ENCODE results near the gene ASTN2. TPM values are rescaled to one million over a fixed set of nuclear protein-coding genes. Genes with fewer than 3 reads are reported as not detected.

ASTN2 gene
- total and polyA plus RNA-seq, 7 experiments from 2014 or later, result 2.2 to 5.3 (median 4.0) TPM

GRCh38 chr9:117354244-117354847, 60.5 kb downstream of the ASTN2 start:
- POLR2A ChIA-PET, result no interaction called here
- Histone ChIP-seq H3K27me3 (ENCODE audit: control insufficient read depth in 2 of 2, insufficient read depth in 2 of 2, low read length in 2 of 2) (no peaks in the 10 kb centered on the region), H3K9me3 (ENCODE audit: control insufficient read depth in 2 of 3, low read length in 3 of 3) (no peaks in the 10 kb centered on the region), H3K27ac (ENCODE audit: low read depth, low read length) (no peak overlapping the region), H3K36me3 (ENCODE audit: control insufficient read depth in 2 of 3, insufficient read depth in 3 of 3, low read length in 3 of 3) (no peaks in the 10 kb centered on the region), H3K4me3 (ENCODE audit: low read length) (no peak overlapping the region), H3K4me1 (ENCODE audit: control insufficient read depth in 2 of 2, insufficient read depth in 2 of 2, low read length in 2 of 2) (no peaks in the 10 kb centered on the region)
- Mint-ChIP-seq H3K27me3 (no peaks in the 10 kb centered on the region), H3K27ac (no peak overlapping the region), H3K36me3 (no peaks in the 10 kb centered on the region), H3K4me3 (no peak overlapping the region), H3K9me3 (peaks cover 0 to 16% (median 2%) of the 10 kb centered on the region in 11 donors), H3K4me1 (no peaks in the 10 kb centered on the region)
- ATAC-seq (no peak), DNase-seq (no peak)
- CTCF ChIA-PET, result no interaction called here
- intact Hi-C loops (cut with micrococcal nuclease), result no loop called here

DNA sequence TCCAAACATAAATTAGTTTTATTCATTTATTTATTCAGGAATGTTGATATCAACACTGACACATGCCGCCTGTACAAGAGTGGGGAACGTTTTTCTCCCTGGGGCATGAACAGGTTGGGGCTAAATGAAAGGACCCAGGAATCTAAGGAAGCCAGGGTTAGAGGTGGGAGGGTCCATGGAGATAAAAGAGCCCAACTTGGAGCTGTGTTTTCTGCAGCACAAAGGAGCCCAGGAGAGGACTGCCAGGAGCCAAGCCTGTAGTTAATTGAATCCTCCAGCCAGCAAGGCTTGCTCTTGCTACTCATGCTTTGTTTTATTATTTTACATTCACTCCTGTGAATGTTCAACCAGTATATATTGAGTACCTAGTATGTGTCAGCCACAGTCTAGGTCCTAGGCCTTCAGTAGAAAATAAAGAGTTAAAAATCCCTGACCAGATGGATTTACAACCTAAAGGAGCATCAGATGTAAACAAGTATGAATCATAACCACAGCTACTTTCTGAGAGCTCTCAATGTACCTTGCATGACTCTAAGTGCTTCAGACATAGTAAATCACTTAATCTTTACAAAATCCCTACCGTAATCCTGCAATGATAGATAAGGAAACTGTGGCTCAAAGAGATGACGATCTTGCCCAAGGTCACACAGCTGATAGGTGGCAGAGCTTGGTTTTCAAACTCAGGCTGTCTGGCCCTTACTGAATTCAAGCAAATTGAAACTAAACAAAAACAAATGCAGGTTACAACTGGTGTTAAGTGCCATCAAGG, 69.8 kb downstream of the ASTN2 start:
- intact Hi-C loops (cut with micrococcal nuclease), result no loop called here
- Mint-ChIP-seq H3K4me3 (no peak overlapping the region), H3K4me1 (no peaks in the 10 kb centered on the region), H3K36me3 (no peaks in the 10 kb centered on the region), H3K27ac (no peak overlapping the region), H3K27me3 (no peaks in the 10 kb centered on the region), H3K9me3 (peaks cover 0 to 5% (median 0%) of the 10 kb centered on the region in 11 donors)
- ATAC-seq, result no peak
- DNase-seq, result no peak
- H3K27me3 ChIP-seq (ENCODE audit: control insufficient read depth in 2 of 2, insufficient read depth in 2 of 2, low read length in 2 of 2), result no peaks in the 10 kb centered on the region
- ChIA-PET CTCF (no interaction called here), POLR2A (no interaction called here)
- H3K27ac ChIP-seq (ENCODE audit: low read depth, low read length), result no peak overlapping the region
- H3K9me3 ChIP-seq (ENCODE audit: control insufficient read depth in 2 of 3, low read length in 3 of 3), result no peaks in the 10 kb centered on the region
- H3K36me3 ChIP-seq (ENCODE audit: control insufficient read depth in 2 of 3, insufficient read depth in 3 of 3, low read length in 3 of 3), result no peaks in the 10 kb centered on the region
- H3K4me3 ChIP-seq (ENCODE audit: low read length), result no peak overlapping the region
- H3K4me1 ChIP-seq (ENCODE audit: control insufficient read depth in 2 of 2, insufficient read depth in 2 of 2, low read length in 2 of 2), result no peaks in the 10 kb centered on the region

DNA sequence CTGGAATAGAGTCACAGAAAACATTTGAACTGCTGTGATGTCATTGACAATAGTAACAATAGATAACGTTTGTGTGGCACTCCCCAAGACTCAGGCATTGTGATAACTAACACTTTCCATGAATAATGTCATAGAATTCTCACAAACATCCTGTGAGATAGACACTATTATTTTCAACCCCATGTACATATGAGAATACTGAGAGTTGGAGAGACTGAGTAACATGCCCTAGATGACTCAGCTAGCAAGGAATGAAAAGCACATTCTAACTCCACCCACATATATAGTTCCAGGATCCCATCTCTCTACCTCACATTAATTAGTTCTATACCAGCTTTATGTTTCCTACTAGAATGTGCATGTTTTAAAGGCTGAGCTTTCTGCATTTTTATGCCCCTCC, 71.4 kb downstream of the ASTN2 start:
- H3K36me3 Mint-ChIP-seq, result no peaks in the 10 kb centered on the region
- ATAC-seq, result no peak

GRCh38 chr9:117341151-117341550, 73.7 kb downstream of the ASTN2 start:
- peaks cover 0 to 10% (median 3%) of the 10 kb centered on the region in 11 donors for H3K9me3 Mint-ChIP-seq
- no peaks in the 10 kb centered on the region for H3K36me3 Mint-ChIP-seq
- no peaks in the 10 kb centered on the region for H3K4me1 ChIP-seq (ENCODE audit: control insufficient read depth in 2 of 2, insufficient read depth in 2 of 2, low read length in 2 of 2)
- H3K4me1 Mint-ChIP-seq, result no peaks in the 10 kb centered on the region
- DNase-seq (no peak), ATAC-seq (no peak)
- H3K27me3 Mint-ChIP-seq, result peaks cover 0 to 6% (median 0%) of the 10 kb centered on the region in 5 donors
- no peaks in the 10 kb centered on the region for H3K36me3 ChIP-seq (ENCODE audit: control insufficient read depth in 2 of 3, insufficient read depth in 3 of 3, low read length in 3 of 3)
- no peak overlapping the region for H3K27ac ChIP-seq (ENCODE audit: low read depth, low read length)
- ChIA-PET CTCF (no interaction called here), POLR2A (no interaction called here)
- H3K4me3 Mint-ChIP-seq, result no peak overlapping the region
- no peak overlapping the region for H3K4me3 ChIP-seq (ENCODE audit: low read length)
- H3K27me3 ChIP-seq (ENCODE audit: control insufficient read depth in 2 of 2, insufficient read depth in 2 of 2, low read length in 2 of 2), result no peaks in the 10 kb centered on the region
- intact Hi-C loops (cut with micrococcal nuclease), result no loop called here
- H3K9me3 ChIP-seq (ENCODE audit: control insufficient read depth in 2 of 3, low read length in 3 of 3), result no peaks in the 10 kb centered on the region
- H3K27ac Mint-ChIP-seq, result no peak overlapping the region

More for the DNA sequence above, 71.4 kb downstream of the ASTN2 start:
- intact Hi-C loops (cut with micrococcal nuclease), result no loop called here
- Histone ChIP-seq H3K27ac (ENCODE audit: low read depth, low read length) (no peak overlapping the region), H3K4me3 (ENCODE audit: low read length) (no peak overlapping the region), H3K9me3 (ENCODE audit: control insufficient read depth in 2 of 3, low read length in 3 of 3) (no peaks in the 10 kb centered on the region), H3K27me3 (ENCODE audit: control insufficient read depth in 2 of 2, insufficient read depth in 2 of 2, low read length in 2 of 2) (no peaks in the 10 kb centered on the region), H3K4me1 (ENCODE audit: control insufficient read depth in 2 of 2, insufficient read depth in 2 of 2, low read length in 2 of 2) (no peaks in the 10 kb centered on the region), H3K36me3 (ENCODE audit: control insufficient read depth in 2 of 3, insufficient read depth in 3 of 3, low read length in 3 of 3) (no peaks in the 10 kb centered on the region)
- no peak overlapping the region for H3K4me3 Mint-ChIP-seq
- H3K27me3 Mint-ChIP-seq, result peaks cover 0 to 6% (median 0%) of the 10 kb centered on the region in 5 donors
- no peaks in the 10 kb centered on the region for H3K4me1 Mint-ChIP-seq
- POLR2A ChIA-PET, result no interaction called here
- H3K27ac Mint-ChIP-seq, result no peak overlapping the region
- DNase-seq, result no peak
- peaks cover 0 to 8% (median 2%) of the 10 kb centered on the region in 11 donors for H3K9me3 Mint-ChIP-seq
- CTCF ChIA-PET, result no interaction called here

DNA sequence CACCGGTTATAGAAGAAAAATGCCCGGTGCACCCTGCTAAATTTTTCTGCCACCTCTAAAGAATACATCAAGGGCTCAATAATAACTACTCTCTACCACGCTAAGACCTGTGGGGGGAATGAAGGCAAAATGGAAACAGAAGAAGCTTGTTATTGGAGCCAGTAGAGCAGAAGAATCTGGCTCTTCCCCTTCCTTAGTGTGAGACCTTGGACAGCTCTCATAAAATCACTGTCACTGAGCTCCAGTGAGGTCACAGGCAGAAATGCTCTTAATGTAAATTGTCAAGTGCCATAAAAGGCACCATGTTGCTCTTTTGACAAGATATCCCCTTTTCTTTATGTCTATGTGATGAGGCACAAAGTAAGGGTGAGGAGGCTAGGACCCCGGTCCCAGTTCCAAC, 74.4 kb downstream of the ASTN2 start:
- intact Hi-C loops (cut with micrococcal nuclease), result no loop called here
- CTCF ChIA-PET, result no interaction called here
- Mint-ChIP-seq H3K27ac (no peak overlapping the region), H3K27me3 (peaks cover 0 to 6% (median 0%) of the 10 kb centered on the region in 5 donors), H3K9me3 (peaks cover 0 to 8% (median 3%) of the 10 kb centered on the region in 11 donors), H3K36me3 (no peaks in the 10 kb centered on the region), H3K4me3 (no peak overlapping the region), H3K4me1 (no peaks in the 10 kb centered on the region)
- no peaks in the 10 kb centered on the region for H3K9me3 ChIP-seq (ENCODE audit: control insufficient read depth in 2 of 3, low read length in 3 of 3)
- H3K4me3 ChIP-seq (ENCODE audit: low read length), result no peak overlapping the region
- H3K4me1 ChIP-seq (ENCODE audit: control insufficient read depth in 2 of 2, insufficient read depth in 2 of 2, low read length in 2 of 2), result no peaks in the 10 kb centered on the region
- no peaks in the 10 kb centered on the region for H3K27me3 ChIP-seq (ENCODE audit: control insufficient read depth in 2 of 2, insufficient read depth in 2 of 2, low read length in 2 of 2)
- DNase-seq, result no peak
- POLR2A ChIA-PET, result no interaction called here
- ATAC-seq, result no peak
- no peaks in the 10 kb centered on the region for H3K36me3 ChIP-seq (ENCODE audit: control insufficient read depth in 2 of 3, insufficient read depth in 3 of 3, low read length in 3 of 3)
- H3K27ac ChIP-seq (ENCODE audit: low read depth, low read length), result no peak overlapping the region

DNA sequence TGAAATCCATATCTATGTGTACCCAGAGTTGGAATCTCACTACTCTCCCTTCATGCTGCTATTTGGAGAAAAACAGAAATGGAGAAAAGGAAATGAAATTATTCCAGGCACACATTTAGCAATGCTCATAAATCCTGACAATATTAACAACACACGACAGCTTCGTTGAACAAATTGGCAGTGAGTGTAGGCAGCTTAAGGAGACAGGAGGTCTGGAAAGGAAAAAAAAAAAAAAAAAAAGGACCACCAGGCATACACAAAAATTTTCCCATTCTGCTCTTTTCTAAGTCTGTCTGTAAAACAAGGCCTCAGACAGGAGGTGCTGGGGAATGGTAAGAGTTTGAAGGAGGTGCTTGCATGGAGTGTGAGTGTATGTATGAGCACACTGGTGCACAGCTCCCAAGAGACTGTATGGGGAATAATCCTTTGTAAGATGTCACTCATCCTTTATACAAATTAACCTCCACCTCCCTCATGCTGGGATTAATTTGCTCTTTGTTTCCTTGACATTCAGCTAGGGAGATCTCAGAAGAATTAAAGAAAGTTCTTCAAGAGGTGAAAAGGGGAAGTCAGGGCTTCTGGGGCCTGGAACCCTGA, 78.9 kb downstream of the ASTN2 start:
- Histone ChIP-seq H3K27me3 (ENCODE audit: control insufficient read depth in 2 of 2, insufficient read depth in 2 of 2, low read length in 2 of 2) (no peaks in the 10 kb centered on the region), H3K4me3 (ENCODE audit: low read length) (no peak overlapping the region), H3K4me1 (ENCODE audit: control insufficient read depth in 2 of 2, insufficient read depth in 2 of 2, low read length in 2 of 2) (no peaks in the 10 kb centered on the region), H3K36me3 (ENCODE audit: control insufficient read depth in 2 of 3, insufficient read depth in 3 of 3, low read length in 3 of 3) (no peaks in the 10 kb centered on the region), H3K9me3 (ENCODE audit: control insufficient read depth in 2 of 3, low read length in 3 of 3) (no peaks in the 10 kb centered on the region), H3K27ac (ENCODE audit: low read depth, low read length) (no peak overlapping the region)
- CTCF ChIA-PET, result no interaction called here
- Mint-ChIP-seq H3K27ac (no peak overlapping the region), H3K9me3 (peaks cover 0 to 10% (median 3%) of the 10 kb centered on the region in 11 donors), H3K27me3 (peaks cover 0 to 6% (median 0%) of the 10 kb centered on the region in 5 donors), H3K4me1 (no peaks in the 10 kb centered on the region), H3K4me3 (no peak overlapping the region), H3K36me3 (peaks cover 0 to 4% (median 0%) of the 10 kb centered on the region in 5 donors)
- intact Hi-C loops (cut with micrococcal nuclease), result no loop called here
- DNase-seq, result no peak
- POLR2A ChIA-PET, result no interaction called here
- ATAC-seq, result no peak
